ENCODE measurements around the gene HDAC9. TPM values are rescaled to one million over a fixed set of nuclear protein-coding genes. Genes with fewer than 3 reads are reported as not detected.

HDAC9 gene
- 3.6 and 5.9 TPM in 2 replicates for total RNA-seq
- long read RNA-seq, full-length matches to known transcripts: 2 of 8 reads
- long read RNA-seq, partial matches to known transcripts: 4 of 8 reads
- long read RNA-seq, other reads (novel, unspliced or antisense): 2 of 8 reads

- DNase-seq (ENCODE audit: low spot score, unreplicated experiment): no peak
- H3K27me3 Mint-ChIP-seq: peaks cover 12% of the 10 kb centered on the region
- H3K9me3 Mint-ChIP-seq (ENCODE audit: low read depth): no peaks in the 10 kb centered on the region
- TF ChIP-seq CTCF (IDR thresholded peaks at IDR 0.05; ENCODE audit: unreplicated experiment): no peak
- H3K4me3 Mint-ChIP-seq (ENCODE audit: low read depth): peak within 1 kb of the TSS; percentile 62
- peaks cover 22% of the 10 kb centered on the region for H3K4me1 Mint-ChIP-seq (ENCODE audit: low read depth)
- no peaks in the 10 kb centered on the region for H3K36me3 Mint-ChIP-seq (ENCODE audit: insufficient read depth)
- H3K27ac Mint-ChIP-seq: peak within 1 kb of the TSS; percentile 26
Observed at GRCh38 chr7:18495412-18496340, at the start of gene HDAC9. Gene HDAC9, plus strand, starts transcription at chr7:18495749. Its CDS starts 554 bp downstream, at chr7:18496303.

GRCh38 chr7:18445916-18446520 lies 49.5 kb upstream of the HDAC9 start:
- no peak for DNase-seq (ENCODE audit: low spot score, unreplicated experiment)
- Mint-ChIP-seq H3K9me3 (ENCODE audit: low read depth) (peaks cover 3% of the 10 kb centered on the region), H3K27ac (no peak overlapping the region), H3K27me3 (no peaks in the 10 kb centered on the region), H3K4me1 (ENCODE audit: low read depth) (no peaks in the 10 kb centered on the region), H3K36me3 (ENCODE audit: insufficient read depth) (no peaks in the 10 kb centered on the region), H3K4me3 (ENCODE audit: low read depth) (no peak overlapping the region)
- TF ChIP-seq CTCF (IDR thresholded peaks at IDR 0.05; ENCODE audit: unreplicated experiment): no peak

- Mint-ChIP-seq H3K4me3 (ENCODE audit: low read depth) (no peak overlapping the region), H3K27ac (no peak overlapping the region), H3K27me3 (no peaks in the 10 kb centered on the region), H3K36me3 (ENCODE audit: insufficient read depth) (no peaks in the 10 kb centered on the region), H3K9me3 (ENCODE audit: low read depth) (no peaks in the 10 kb centered on the region), H3K4me1 (ENCODE audit: low read depth) (no peaks in the 10 kb centered on the region)
- DNase-seq (ENCODE audit: low spot score, unreplicated experiment): no peak
- no peak for TF ChIP-seq CTCF (IDR thresholded peaks at IDR 0.05; ENCODE audit: unreplicated experiment)
Observed at GRCh38 chr7:18450019-18450418, 45.5 kb upstream of the HDAC9 start.

- DNase-seq (ENCODE audit: low spot score, unreplicated experiment): no peak
- H3K9me3 Mint-ChIP-seq (ENCODE audit: low read depth): no peaks in the 10 kb centered on the region
- H3K36me3 Mint-ChIP-seq (ENCODE audit: insufficient read depth): no peaks in the 10 kb centered on the region
- H3K4me3 Mint-ChIP-seq (ENCODE audit: low read depth): no peak overlapping the region
- no peaks in the 10 kb centered on the region for H3K27me3 Mint-ChIP-seq
- no peaks in the 10 kb centered on the region for H3K4me1 Mint-ChIP-seq (ENCODE audit: low read depth)
- no peak overlapping the region for H3K27ac Mint-ChIP-seq
- TF ChIP-seq CTCF (IDR thresholded peaks at IDR 0.05; ENCODE audit: unreplicated experiment): no peak
Observed at GRCh38 chr7:18455606-18456005, 39.9 kb upstream of the HDAC9 start.

- Mint-ChIP-seq H3K4me1 (ENCODE audit: low read depth) (no peaks in the 10 kb centered on the region), H3K27ac (no peak overlapping the region), H3K36me3 (ENCODE audit: insufficient read depth) (no peaks in the 10 kb centered on the region), H3K4me3 (ENCODE audit: low read depth) (no peak overlapping the region), H3K27me3 (no peaks in the 10 kb centered on the region), H3K9me3 (ENCODE audit: low read depth) (no peaks in the 10 kb centered on the region)
- DNase-seq (ENCODE audit: low spot score, unreplicated experiment): no peak
- no peak for TF ChIP-seq CTCF (IDR thresholded peaks at IDR 0.05; ENCODE audit: unreplicated experiment)
Observed at GRCh38 chr7:18457832-18458231, 37.7 kb upstream of the HDAC9 start.

Measured in progenitor cell of endocrine pancreas (in vitro differentiated cells).